SK-N-MC (cell line): Measurements from ENCODE around the gene MIEN1.
"Not testable (repeated sequence)": the region's sequence is repeated elsewhere in the genome, so short reads cannot be mapped to it uniquely, and the experiment has no call there.

ENCODE experiments used
- DNase-seq: peaks from one replicate; pipeline ENCODE4 v3.0.0-alpha.2; 2011; ENCODE audit warnings: low read depth, low spot score
- H3K27ac ChIP-seq: fragments of 200-600 bp; sonication (generic); 2 replicates; pipeline ENCODE4 v1.5.1; 2016; ENCODE audit warnings: mixed run types
- H3K36me3 ChIP-seq: fragments of 200-600 bp; sonication (generic); 2 replicates; pipeline ENCODE4 v1.6.1; 2017; ENCODE audit warnings: antibody characterized with exemption, low read length, mixed read lengths; ENCODE audit not compliant: insufficient read depth
- H3K4me3 ChIP-seq: fragments of 200-600 bp; sonication (generic); 2 replicates; pipeline ENCODE4 v1.5.1; 2016
- H3K9ac ChIP-seq: fragments of 200-600 bp; sonication (generic); 2 replicates; pipeline ENCODE4 v1.8.0; 2017; ENCODE audit warnings: mixed run types, mixed read lengths; ENCODE audit not compliant: insufficient read length
- H3K9me3 ChIP-seq: fragments of 200-600 bp; sonication (generic); 2 replicates; pipeline ENCODE4 v1.6.1; 2017; ENCODE audit warnings: low read depth, mild to moderate bottlenecking, antibody characterized with exemption, low read length, moderate library complexity, mixed read lengths
- EZH2 ChIP-seq: fragments of 200-600 bp; sonication (generic); IDR thresholded peaks from one replicate; pipeline ENCODE4 v1.6.1; 2017; ENCODE audit warnings: antibody characterized with exemption
- FOXP2 ChIP-seq: optimal IDR thresholded peaks from 2 replicates; pipeline ENCODE3; 2011; ENCODE audit warnings: mild to moderate bottlenecking, moderate library complexity; ENCODE audit not compliant: insufficient read depth; ENCODE audit errors: extremely low read length, control extremely low read depth
- POLR2AphosphoS5 ChIP-seq: IDR thresholded peaks from 2 replicates; pipeline ENCODE4 v1.6.1; 2012; ENCODE audit warnings: mild to moderate bottlenecking, low read depth, low read length, borderline replicate concordance

The MIEN1 gene

GRCh38 chr17:39751637-39752036 is 21.3 kb upstream of the MIEN1 start:
- no peak for TF ChIP-seq EZH2
- no peak for TF ChIP-seq POLR2AphosphoS5
- TF ChIP-seq FOXP2, result no peak
- Histone ChIP-seq H3K27ac (no peak overlapping the region), H3K36me3 (no peaks in the 10 kb centered on the region), H3K4me3 (no peak overlapping the region), H3K9me3 (no peaks in the 10 kb centered on the region), H3K9ac (no peak overlapping the region)
- DNase-seq, result no peak

DNA sequence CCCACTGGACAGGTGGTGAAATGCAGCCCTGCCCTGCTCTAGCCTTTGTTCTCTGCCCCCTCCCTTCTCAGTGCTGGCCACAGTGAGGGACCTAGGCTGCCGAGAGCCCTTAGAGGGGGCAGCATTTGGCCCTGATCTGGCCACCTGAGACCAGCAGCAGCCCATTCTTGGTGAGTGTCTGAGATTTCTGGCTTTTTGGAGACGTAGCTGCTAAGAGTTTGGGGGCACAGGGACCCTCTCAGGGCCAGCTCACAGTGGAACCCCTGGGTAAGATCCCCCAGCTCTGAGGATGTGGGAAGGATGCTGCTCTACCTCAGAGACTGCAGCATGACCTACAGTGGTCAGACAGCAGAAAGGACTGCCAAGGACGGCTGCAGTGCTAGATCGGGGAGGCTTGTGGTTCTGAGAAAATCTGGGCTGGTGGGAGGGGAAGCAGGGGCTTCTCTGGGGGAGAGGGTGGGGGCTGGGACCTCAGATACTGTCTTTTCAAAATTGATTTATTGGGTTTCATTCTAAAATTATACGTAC is 20.7 kb upstream of the MIEN1 start:
- H3K9ac ChIP-seq, result no peak overlapping the region
- no peak overlapping the region for H3K4me3 ChIP-seq
- no peaks in the 10 kb centered on the region for H3K9me3 ChIP-seq
- TF ChIP-seq POLR2AphosphoS5 (no peak), EZH2 (no peak), FOXP2 (no peak)
- DNase-seq, result no peak
- no peak overlapping the region for H3K27ac ChIP-seq
- H3K36me3 ChIP-seq, result no peaks in the 10 kb centered on the region

- no peak for DNase-seq
- H3K9ac ChIP-seq, result no peak overlapping the region
- TF ChIP-seq EZH2, result no peak
- TF ChIP-seq POLR2AphosphoS5, result no peak
- H3K36me3 ChIP-seq, result no peaks in the 10 kb centered on the region
- no peak overlapping the region for H3K4me3 ChIP-seq
- no peaks in the 10 kb centered on the region for H3K9me3 ChIP-seq
- H3K27ac ChIP-seq, result no peak overlapping the region
These were observed 20.0 kb upstream of the MIEN1 start for GRCh38 chr17:39750131-39751015.

- not testable (repeated sequence) for H3K36me3 ChIP-seq, H3K4me3 ChIP-seq, H3K27ac ChIP-seq, H3K9ac ChIP-seq, DNase-seq, H3K9me3 ChIP-seq
These were observed 18.2 kb upstream of the MIEN1 start for GRCh38 chr17:39748444-39749034.

DNA sequence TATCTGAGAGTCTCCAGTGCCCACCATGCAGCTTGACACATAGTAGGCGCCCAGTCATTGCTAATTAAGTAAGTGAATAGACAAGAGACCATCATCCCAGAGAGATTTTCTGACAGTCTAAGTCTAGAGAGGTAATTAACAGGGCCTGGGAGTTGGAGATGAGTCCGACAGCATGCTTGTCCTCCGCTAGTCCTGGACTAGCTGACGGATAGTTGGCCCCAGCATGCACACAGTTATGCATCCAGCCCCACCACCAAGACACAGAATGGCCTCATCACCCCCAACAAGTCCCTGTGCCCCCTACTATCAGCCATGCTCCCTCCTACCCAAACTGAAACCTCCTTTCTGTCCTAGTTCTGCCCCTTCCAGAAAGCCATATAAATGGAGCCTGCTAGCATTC is 17.4 kb upstream of the MIEN1 start:
- no peaks in the 10 kb centered on the region for H3K36me3 ChIP-seq
- TF ChIP-seq POLR2AphosphoS5 (no peak), EZH2 (no peak), FOXP2 (no peak)
- H3K4me3 ChIP-seq, result no peak overlapping the region
- DNase-seq, result no peak
- no peak overlapping the region for H3K27ac ChIP-seq
- H3K9me3 ChIP-seq, result no peaks in the 10 kb centered on the region
- no peak overlapping the region for H3K9ac ChIP-seq

GRCh38 chr17:39746145-39746461 is 15.8 kb upstream of the MIEN1 start:
- no peaks in the 10 kb centered on the region for H3K36me3 ChIP-seq
- H3K9ac ChIP-seq, result no peak overlapping the region
- H3K9me3 ChIP-seq, result no peaks in the 10 kb centered on the region
- no peak for TF ChIP-seq FOXP2
- no peak for TF ChIP-seq EZH2
- no peak for TF ChIP-seq POLR2AphosphoS5
- no peak for DNase-seq
- no peak overlapping the region for H3K4me3 ChIP-seq
- no peak overlapping the region for H3K27ac ChIP-seq

GRCh38 chr17:39745335-39746144 is 15.2 kb upstream of the MIEN1 start:
- Histone ChIP-seq H3K9me3 (no peaks in the 10 kb centered on the region), H3K36me3 (no peaks in the 10 kb centered on the region), H3K9ac (no peak overlapping the region), H3K27ac (no peak overlapping the region), H3K4me3 (no peak overlapping the region)
- DNase-seq, result no peak
- TF ChIP-seq POLR2AphosphoS5 (no peak), FOXP2 (no peak), EZH2 (no peak)

- DNase-seq, result no peak
- Histone ChIP-seq H3K36me3 (no peaks in the 10 kb centered on the region), H3K9ac (no peak overlapping the region), H3K4me3 (no peak overlapping the region), H3K27ac (no peak overlapping the region), H3K9me3 (no peaks in the 10 kb centered on the region)
- TF ChIP-seq POLR2AphosphoS5 (no peak), EZH2 (no peak), FOXP2 (no peak)
These were observed 14.5 kb upstream of the MIEN1 start for GRCh38 chr17:39744836-39745215.
